HepG2 (cell line): Measurements from ENCODE around the gene ESYT2. TPM values are rescaled to one million over a fixed set of nuclear protein-coding genes. Genes with fewer than 3 reads are reported as not detected.

Experiments
- ATAC-seq: fragments of 200-7000 bp; cut with Tn5 transposase; 3 replicates; pipeline ENCODE4 v1.9.1; 2020; ENCODE audit warnings: mild to moderate bottlenecking, moderate library complexity
- BruUV-seq: library from RNA; stranded (reverse); fragments of 400-500 nt; replicated peaks from 2 replicates; lab custom pipeline; 2021; lab: Mats Ljungman, UMichigan
- CTCF ChIA-PET: fragments of 300-600 bp; formaldehyde crosslinking; extraction: SDS; loops from one replicate; lab custom pipeline; 2021; ENCODE audit warnings: low total read pairs, inconsistent platforms, low intra/inter-chr PET ratio; lab: Yijun Ruan, JAX
- POLR2A ChIA-PET: fragments of 350-600 bp; sonication (Branson Sonifier 250); formaldehyde crosslinking; loops from one replicate; lab custom pipeline; 2020; ENCODE audit warnings: antibody characterized with exemption, inconsistent platforms; lab: Yijun Ruan, JAX
- DNase-seq: peaks from one replicate; pipeline ENCODE4 v3.0.0-alpha.2; 2015; ENCODE audit warnings: low spot score
- FAIRE-seq: peaks from 3 replicates; lab custom pipeline; 2011; peaks lifted over from hg19 to GRCh38; lab: Jason Lieb, UNC
- H2AFZ ChIP-seq: one replicate; pipeline ENCODE4 v1.6.1; 2011; ENCODE audit warnings: low read length, inconsistent platforms
- H3K27ac ChIP-seq: fragments of 300-600 bp; 3 replicates; pipeline ENCODE4 v1.8.0; 2011; ENCODE audit warnings: mixed run types, mild to moderate bottlenecking, mixed read lengths, low read length, inconsistent platforms; ENCODE audit not compliant: insufficient read depth; ENCODE audit errors: extremely low read length
- H3K27me3 ChIP-seq, 2 experiments: fragments of 200-600 bp in 1 of 2; 2 replicates in 1 of 2; 3 replicates in 1 of 2; pipeline versions ENCODE4 v1.6.0 to v1.8.0; 2011; ENCODE audit warnings: low read length in 2 of 2, mild to moderate bottlenecking in 2 of 2, moderate library complexity in 2 of 2, inconsistent platforms in 1 of 2; ENCODE audit not compliant: insufficient read depth in 2 of 2, control insufficient read depth in 1 of 2
- H3K36me3 ChIP-seq, 2 experiments: fragments of 200-600 bp in 1 of 2; replicated peaks in 1 of 2; 2 replicates in 1 of 2; 3 replicates in 1 of 2; pipeline versions ENCODE4 v1.5.1 to v1.8.0; 2011; ENCODE audit warnings: low read length in 2 of 2, inconsistent platforms in 1 of 2; ENCODE audit not compliant: insufficient read depth in 2 of 2, control insufficient read depth in 1 of 2
- H3K4me1 ChIP-seq: 2 replicates; pipeline ENCODE4 v1.5.1; 2012; ENCODE audit warnings: low read length, inconsistent platforms; ENCODE audit not compliant: insufficient read depth
- H3K4me2 ChIP-seq: 2 replicates; pipeline ENCODE4 v1.6.0; 2011; ENCODE audit warnings: low read depth, low read length, inconsistent platforms
- H3K4me3 ChIP-seq, 3 experiments: fragments of 200-600 bp in 1 of 3; sonication (generic), shearing (Covaris generic) in 1 of 3; replicated peaks in 1 of 3; 2 replicates each; pipeline ENCODE4 v1.5.1; 2011 to 2016; ENCODE audit warnings: low read length in 3 of 3, inconsistent platforms in 2 of 3, low read depth in 2 of 3, mild to moderate bottlenecking in 2 of 3, control low read depth in 1 of 3, mixed read lengths in 1 of 3; ENCODE audit not compliant: insufficient read depth in 1 of 3
- H3K79me2 ChIP-seq: one replicate; pipeline ENCODE4 v1.6.1; 2011; ENCODE audit warnings: low read length, inconsistent platforms; ENCODE audit not compliant: insufficient read depth
- H3K9ac ChIP-seq: 2 replicates; pipeline ENCODE4 v1.6.0; 2011; ENCODE audit warnings: mild to moderate bottlenecking, low read depth, low read length, inconsistent platforms; ENCODE audit not compliant: insufficient read depth
- H3K9me3 ChIP-seq: 2 replicates; pipeline ENCODE4 v1.5.1; 2012; ENCODE audit warnings: mild to moderate bottlenecking, low read length
- H4K20me1 ChIP-seq: 2 replicates; pipeline ENCODE4 v1.6.0; 2011; ENCODE audit warnings: inconsistent platforms, mild to moderate bottlenecking, low read length, moderate library complexity; ENCODE audit not compliant: insufficient read depth
- CC2D1A ChIP-seq: sonication (generic); formaldehyde crosslinking; IDR thresholded peaks from 2 replicates; pipeline ENCODE4 v1.8.1; 2023; ENCODE audit warnings: mild to moderate bottlenecking, missing genetic modification reagents
- HNRNPK ChIP-seq: fragments of 200-400 bp; formaldehyde crosslinking; IDR thresholded peaks from 2 replicates; pipeline ENCODE4 v1.6.1; 2018; ENCODE audit warnings: low read length, low read depth, moderate library complexity, mild to moderate bottlenecking; ENCODE audit not compliant: poor library complexity, severe bottlenecking
- HNRNPUL1 ChIP-seq: fragments of 200-400 bp; formaldehyde crosslinking; IDR thresholded peaks from 2 replicates; pipeline ENCODE4 v1.6.1; 2017; ENCODE audit warnings: low read depth, mild to moderate bottlenecking, low read length, moderate library complexity
- MED13 ChIP-seq: sonication (generic); formaldehyde crosslinking; IDR thresholded peaks from 2 replicates; pipeline ENCODE4 v1.5.0; 2020; ENCODE audit warnings: missing genetic modification reagents
- NBN ChIP-seq: fragments of 450-650 bp; conservative IDR thresholded peaks from 2 replicates; pipeline ENCODE4 v1.6.1; 2017
- POLR2A ChIP-seq, 2 experiments: IDR thresholded peaks; 2 replicates each; pipeline ENCODE4 v1.6.1; 2011; ENCODE audit warnings: low read depth in 2 of 2, low read length in 2 of 2, mild to moderate bottlenecking in 1 of 2, moderate library complexity in 1 of 2; ENCODE audit not compliant: insufficient read depth in 1 of 2
- RBAK ChIP-seq: sonication (generic); formaldehyde crosslinking; IDR thresholded peaks from 2 replicates; pipeline ENCODE4 v1.5.1; 2020; ENCODE audit warnings: mild to moderate bottlenecking, missing genetic modification reagents
- ZKSCAN8 ChIP-seq: IDR thresholded peaks from 2 replicates; pipeline ENCODE4 v1.6.1; 2016; ENCODE audit warnings: borderline replicate concordance, missing genetic modification reagents, missing compliant biosample characterization
- ZNF235 ChIP-seq: sonication (generic); formaldehyde crosslinking; IDR thresholded peaks from 2 replicates; pipeline ENCODE4 v1.8.1; 2023; ENCODE audit warnings: mild to moderate bottlenecking, missing genetic modification reagents, borderline replicate concordance
- ZNF441 ChIP-seq: sonication (generic); formaldehyde crosslinking; IDR thresholded peaks from 2 replicates; pipeline ENCODE4 v1.7.0; 2021; ENCODE audit warnings: missing genetic modification reagents, borderline replicate concordance
- ZNF790 ChIP-seq: sonication (generic); formaldehyde crosslinking; IDR thresholded peaks from 2 replicates; pipeline ENCODE4 v1.8.0; 2022; ENCODE audit warnings: missing genetic modification reagents, mild to moderate bottlenecking, borderline replicate concordance
- whole genome bisulfite sequencing: methylation state at CpG from one replicate; pipeline ENCODE4 v1.1.6; 2017; ENCODE audit warnings: low lambda C conversion rate; 5-methylcytosine and 5-hydroxymethylcytosine counted together
- in situ Hi-C: cut with HindIII; loops from 2 replicates; pipeline ENCODE4 v1.10.0; 2017; ENCODE audit warnings: low pct_unique_long_range_greater_than_20kb; ENCODE audit not compliant: extremely low pct_ligation_motif_present
- intact Hi-C: fragments of 100-400 bp; cut with micrococcal nuclease; formaldehyde crosslinking; loops from one replicate; pipeline ENCODE4 v1.10.0; 2022; ENCODE audit not compliant: unreplicated experiment
- polyA plus RNA-seq, 8 experiments: library from polyadenylated mRNA; depleted of rRNA in 3 of 8; stranded (reverse) in 7 of 8; unstranded in 1 of 8; fragments of >200 nt; fragmentation: Illumina TruSeq in 4 of 8; extraction: Trizol in 4 of 8; gene quantifications; 2 replicates each; pipeline versions ENCODE4 v1.2.1 to v1.2.3, GENCODE V29; 2011 to 2016; ENCODE audit warnings: low read depth in 4 of 8, missing spikeins in 1 of 8, mixed read lengths in 1 of 8; ENCODE audit not compliant: insufficient read depth in 1 of 8
- total RNA-seq, 5 experiments: library from RNA; depleted of rRNA; stranded (reverse); fragments of >200 nt; fragmentation: Illumina TruSeq; extraction: Trizol; gene quantifications; 2 replicates each; pipeline ENCODE4 v1.2.3, GENCODE V29; 2016; ENCODE audit warnings: low read depth in 1 of 5
- TF ChIP-seq, protein P1 (sequence below): sonication (generic); formaldehyde crosslinking; IDR thresholded peaks from 2 replicates; pipeline ENCODE4 v1.5.0; 2020; ENCODE audit warnings: missing genetic modification reagents
- TF ChIP-seq, protein P2 (sequence below): sonication (generic); formaldehyde crosslinking; conservative IDR thresholded peaks from 2 replicates; pipeline ENCODE4 v1.4.0; 2020; ENCODE audit warnings: missing genetic modification reagents
- TF ChIP-seq, protein P3 (sequence below): sonication (generic); formaldehyde crosslinking; IDR thresholded peaks from 2 replicates; pipeline ENCODE4 v1.4.0; 2020; ENCODE audit warnings: missing genetic modification reagents; ENCODE audit errors: not compliant biosample characterization
- TF ChIP-seq, protein P4 (sequence below): sonication (generic); formaldehyde crosslinking; IDR thresholded peaks from 2 replicates; pipeline ENCODE4 v1.4.0; 2020; ENCODE audit warnings: mild to moderate bottlenecking, missing genetic modification reagents
- TF ChIP-seq, protein P5 (sequence below): sonication (generic); formaldehyde crosslinking; IDR thresholded peaks from 2 replicates; pipeline ENCODE4 v1.8.0; 2022; ENCODE audit warnings: mild to moderate bottlenecking, missing genetic modification reagents; ENCODE audit not compliant: insufficient replicate concordance
- TF ChIP-seq, protein P6 (sequence below): sonication (generic); formaldehyde crosslinking; IDR thresholded peaks from 2 replicates; pipeline ENCODE4 v1.4.0; 2020; ENCODE audit warnings: mild to moderate bottlenecking, missing genetic modification reagents

ESYT2 gene
- total and polyA plus RNA-seq, 2 of the 13 experiments (the other 11 are each of a cell fraction or from before 2014, with no cell fraction given), result 28.5 to 37.3 TPM

DNA sequence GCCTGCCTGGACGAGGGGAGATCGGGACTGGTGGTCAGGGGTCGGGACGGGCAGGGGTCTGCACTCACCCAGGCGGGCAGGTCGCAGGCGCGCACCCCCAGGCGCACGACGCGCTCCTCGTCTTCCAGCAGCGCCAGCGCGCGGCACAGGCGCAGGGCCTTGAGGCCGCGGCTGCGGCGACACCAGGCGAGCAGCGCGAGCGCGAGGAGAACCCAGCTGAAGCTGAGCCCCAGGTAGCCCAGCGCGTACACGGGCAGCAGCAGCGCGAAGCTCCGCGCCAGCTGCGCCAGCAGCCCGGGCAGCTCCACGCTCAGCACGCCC lies 328 bp downstream of the ESYT2 start:
- Histone ChIP-seq H4K20me1 (peaks cover 11% of the 10 kb centered on the region), H3K27ac (peak overlapping the region; percentile 90), H3K36me3 (no peaks in the 10 kb centered on the region), H3K4me2 (peak overlapping the region; percentile 94), H3K4me1 (peaks cover 46% of the 10 kb centered on the region), H3K4me3 (peak overlapping the region; percentile 77 to 96 (median 90)), H3K9me3 (no peaks in the 10 kb centered on the region), H3K9ac (peak overlapping the region; percentile 91), H3K27me3 (no peaks in the 10 kb centered on the region; a peak in 1 of 5 replicates), H3K79me2 (peaks cover 42% of the 10 kb centered on the region), H2AFZ (no peak overlapping the region)
- BruUV-seq, result no TSS peak
- ATAC-seq, result peak; percentile 70
- in situ Hi-C loops, result no loop called here
- intact Hi-C loops, result loop anchor here (1.0 kb wide), 1 partner anchor 20 kb away; no protein-coding TSS in a partner anchor
- ChIA-PET CTCF (interaction anchor here (1.3 kb wide), 1 partner anchor 68 kb away, joined by 3 read pairs; no protein-coding TSS in a partner anchor), POLR2A (interaction anchor here (1.3 to 3.2 kb wide), 5 partner anchors 10 to 148 kb away, joined by 6 to 28 read pairs (median 19); partner anchors contain the start of gene NCAPG2)
- peak; percentile 20 for DNase-seq
- 20% methylated on average over 1 of the region's 38 CpGs for WGBS
- FAIRE-seq, result no peak
- TF ChIP-seq POLR2A (IDR thresholded peaks at IDR 0.05; ENCODE audit: insufficient read depth in 1 of 2, low read depth in 2 of 2, low read length in 2 of 2), result peak in 1 of 2 experiments; percentile 7; a peak in 1 of 4 replicates
- TF ChIP-seq, protein P1, sequence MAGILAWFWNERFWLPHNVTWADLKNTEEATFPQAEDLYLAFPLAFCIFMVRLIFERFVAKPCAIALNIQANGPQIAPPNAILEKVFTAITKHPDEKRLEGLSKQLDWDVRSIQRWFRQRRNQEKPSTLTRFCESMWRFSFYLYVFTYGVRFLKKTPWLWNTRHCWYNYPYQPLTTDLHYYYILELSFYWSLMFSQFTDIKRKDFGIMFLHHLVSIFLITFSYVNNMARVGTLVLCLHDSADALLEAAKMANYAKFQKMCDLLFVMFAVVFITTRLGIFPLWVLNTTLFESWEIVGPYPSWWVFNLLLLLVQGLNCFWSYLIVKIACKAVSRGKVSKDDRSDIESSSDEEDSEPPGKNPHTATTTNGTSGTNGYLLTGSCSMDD (CRISPR knock-in tag), result no peak
- 0 out of 2 replicates have a peak, but pooled peaks have one; percentile 6 for TF ChIP-seq ZNF790 (CRISPR knock-in tag)
- no peak for TF ChIP-seq ZKSCAN8 (CRISPR knock-in tag)
- TF ChIP-seq, protein P2, sequence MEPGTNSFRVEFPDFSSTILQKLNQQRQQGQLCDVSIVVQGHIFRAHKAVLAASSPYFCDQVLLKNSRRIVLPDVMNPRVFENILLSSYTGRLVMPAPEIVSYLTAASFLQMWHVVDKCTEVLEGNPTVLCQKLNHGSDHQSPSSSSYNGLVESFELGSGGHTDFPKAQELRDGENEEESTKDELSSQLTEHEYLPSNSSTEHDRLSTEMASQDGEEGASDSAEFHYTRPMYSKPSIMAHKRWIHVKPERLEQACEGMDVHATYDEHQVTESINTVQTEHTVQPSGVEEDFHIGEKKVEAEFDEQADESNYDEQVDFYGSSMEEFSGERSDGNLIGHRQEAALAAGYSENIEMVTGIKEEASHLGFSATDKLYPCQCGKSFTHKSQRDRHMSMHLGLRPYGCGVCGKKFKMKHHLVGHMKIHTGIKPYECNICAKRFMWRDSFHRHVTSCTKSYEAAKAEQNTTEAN, result no peak
- TF ChIP-seq NBN, result no peak
- no peak for TF ChIP-seq HNRNPK
- TF ChIP-seq, protein P3, sequence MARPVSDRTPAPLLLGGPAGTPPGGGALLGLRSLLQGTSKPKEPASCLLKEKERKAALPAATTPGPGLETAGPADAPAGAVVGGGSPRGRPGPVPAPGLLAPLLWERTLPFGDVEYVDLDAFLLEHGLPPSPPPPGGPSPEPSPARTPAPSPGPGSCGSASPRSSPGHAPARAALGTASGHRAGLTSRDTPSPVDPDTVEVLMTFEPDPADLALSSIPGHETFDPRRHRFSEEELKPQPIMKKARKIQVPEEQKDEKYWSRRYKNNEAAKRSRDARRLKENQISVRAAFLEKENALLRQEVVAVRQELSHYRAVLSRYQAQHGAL (CRISPR knock-in tag), result peak; percentile 11
- no peak for TF ChIP-seq MED13 (CRISPR knock-in tag)
- TF ChIP-seq, protein P4, sequence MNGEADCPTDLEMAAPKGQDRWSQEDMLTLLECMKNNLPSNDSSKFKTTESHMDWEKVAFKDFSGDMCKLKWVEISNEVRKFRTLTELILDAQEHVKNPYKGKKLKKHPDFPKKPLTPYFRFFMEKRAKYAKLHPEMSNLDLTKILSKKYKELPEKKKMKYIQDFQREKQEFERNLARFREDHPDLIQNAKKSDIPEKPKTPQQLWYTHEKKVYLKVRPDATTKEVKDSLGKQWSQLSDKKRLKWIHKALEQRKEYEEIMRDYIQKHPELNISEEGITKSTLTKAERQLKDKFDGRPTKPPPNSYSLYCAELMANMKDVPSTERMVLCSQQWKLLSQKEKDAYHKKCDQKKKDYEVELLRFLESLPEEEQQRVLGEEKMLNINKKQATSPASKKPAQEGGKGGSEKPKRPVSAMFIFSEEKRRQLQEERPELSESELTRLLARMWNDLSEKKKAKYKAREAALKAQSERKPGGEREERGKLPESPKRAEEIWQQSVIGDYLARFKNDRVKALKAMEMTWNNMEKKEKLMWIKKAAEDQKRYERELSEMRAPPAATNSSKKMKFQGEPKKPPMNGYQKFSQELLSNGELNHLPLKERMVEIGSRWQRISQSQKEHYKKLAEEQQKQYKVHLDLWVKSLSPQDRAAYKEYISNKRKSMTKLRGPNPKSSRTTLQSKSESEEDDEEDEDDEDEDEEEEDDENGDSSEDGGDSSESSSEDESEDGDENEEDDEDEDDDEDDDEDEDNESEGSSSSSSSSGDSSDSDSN, result peak; percentile 2; the same call in 1 of the 2 replicates
- TF ChIP-seq HNRNPUL1, result no peak
- TF ChIP-seq ZNF441 (CRISPR knock-in tag), result no peak
- TF ChIP-seq, protein P5, sequence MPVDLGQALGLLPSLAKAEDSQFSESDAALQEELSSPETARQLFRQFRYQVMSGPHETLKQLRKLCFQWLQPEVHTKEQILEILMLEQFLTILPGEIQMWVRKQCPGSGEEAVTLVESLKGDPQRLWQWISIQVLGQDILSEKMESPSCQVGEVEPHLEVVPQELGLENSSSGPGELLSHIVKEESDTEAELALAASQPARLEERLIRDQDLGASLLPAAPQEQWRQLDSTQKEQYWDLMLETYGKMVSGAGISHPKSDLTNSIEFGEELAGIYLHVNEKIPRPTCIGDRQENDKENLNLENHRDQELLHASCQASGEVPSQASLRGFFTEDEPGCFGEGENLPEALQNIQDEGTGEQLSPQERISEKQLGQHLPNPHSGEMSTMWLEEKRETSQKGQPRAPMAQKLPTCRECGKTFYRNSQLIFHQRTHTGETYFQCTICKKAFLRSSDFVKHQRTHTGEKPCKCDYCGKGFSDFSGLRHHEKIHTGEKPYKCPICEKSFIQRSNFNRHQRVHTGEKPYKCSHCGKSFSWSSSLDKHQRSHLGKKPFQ, result no peak
- TF ChIP-seq CC2D1A (CRISPR knock-in tag), result no peak
- TF ChIP-seq ZNF235 (CRISPR knock-in tag), result 0 out of 2 replicates have a peak, but pooled peaks have one; percentile 4
- no peak for TF ChIP-seq RBAK (CRISPR knock-in tag)
- TF ChIP-seq, protein P6, sequence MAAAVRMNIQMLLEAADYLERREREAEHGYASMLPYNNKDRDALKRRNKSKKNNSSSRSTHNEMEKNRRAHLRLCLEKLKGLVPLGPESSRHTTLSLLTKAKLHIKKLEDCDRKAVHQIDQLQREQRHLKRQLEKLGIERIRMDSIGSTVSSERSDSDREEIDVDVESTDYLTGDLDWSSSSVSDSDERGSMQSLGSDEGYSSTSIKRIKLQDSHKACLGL (CRISPR knock-in tag), result 0 out of 2 replicates have a peak, but pooled peaks have one; percentile 24
